NCI-H82 (cell line): Measurements from ENCODE around the gene PLOD2.

Experiments used
- DNase-seq: peaks from one replicate; lab custom pipeline; 2025; lab: John Stamatoyannopoulos, UW

The PLOD2 gene

GRCh38 chr3:146037697-146038096 is 123.3 kb downstream of the PLOD2 start:
- no peak for DNase-seq

DNA sequence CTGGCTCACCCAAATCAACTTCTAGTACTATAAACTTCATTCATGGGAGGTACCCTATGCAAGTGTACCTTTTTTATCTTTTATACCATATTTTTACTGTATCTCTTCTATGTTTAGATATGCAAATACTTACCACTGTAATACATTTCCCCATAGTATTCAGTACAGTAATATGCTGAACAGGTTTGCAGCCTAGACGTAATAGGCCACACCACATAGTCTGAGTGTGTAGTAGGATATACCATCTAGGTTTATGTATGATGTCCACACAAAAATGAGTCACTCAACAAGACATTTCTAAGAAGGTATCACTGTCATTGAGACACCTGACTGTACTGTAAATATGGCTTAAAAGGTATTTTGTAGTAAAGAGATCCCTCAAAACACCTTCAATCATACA is 124.7 kb downstream of the PLOD2 start:
- DNase-seq, result no peak

DNA sequence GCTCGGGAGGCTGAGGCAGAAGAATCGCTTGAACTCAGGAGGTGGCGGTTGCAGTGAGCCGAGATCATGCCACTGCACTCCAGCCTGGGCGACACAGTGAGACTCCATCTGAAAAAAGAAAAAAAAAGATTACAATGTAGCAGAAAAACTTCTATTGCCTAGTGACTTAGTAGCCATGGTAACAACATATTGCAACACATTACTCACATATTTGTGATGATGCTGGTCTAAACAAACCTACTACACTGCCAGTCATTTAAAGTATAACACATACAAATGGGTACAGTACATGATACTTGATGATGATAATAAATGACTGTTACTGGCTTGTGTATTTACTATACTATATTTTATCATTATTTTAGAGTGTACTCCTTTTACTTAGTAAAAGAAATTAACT is 125.6 kb downstream of the PLOD2 start:
- no peak for DNase-seq

DNA sequence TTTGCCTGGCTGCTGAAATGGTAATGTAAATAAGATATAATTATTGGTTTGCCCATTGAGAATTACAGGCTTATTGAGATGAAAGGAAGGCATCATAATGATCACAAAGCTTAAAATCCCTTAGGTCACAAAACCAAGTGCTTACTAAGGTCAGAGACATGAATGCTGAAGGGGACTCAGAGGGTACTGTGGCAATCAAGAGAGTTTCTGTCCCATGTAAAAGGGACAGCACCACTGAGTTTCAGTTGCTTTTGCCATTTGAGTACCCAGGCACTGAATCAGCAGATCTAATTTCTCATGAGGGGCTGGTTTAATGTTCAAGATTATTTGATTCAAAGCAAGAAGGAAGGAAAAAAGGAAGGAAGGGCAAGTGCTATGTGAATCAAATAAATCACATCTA is 127.0 kb downstream of the PLOD2 start:
- DNase-seq, result no peak

DNA sequence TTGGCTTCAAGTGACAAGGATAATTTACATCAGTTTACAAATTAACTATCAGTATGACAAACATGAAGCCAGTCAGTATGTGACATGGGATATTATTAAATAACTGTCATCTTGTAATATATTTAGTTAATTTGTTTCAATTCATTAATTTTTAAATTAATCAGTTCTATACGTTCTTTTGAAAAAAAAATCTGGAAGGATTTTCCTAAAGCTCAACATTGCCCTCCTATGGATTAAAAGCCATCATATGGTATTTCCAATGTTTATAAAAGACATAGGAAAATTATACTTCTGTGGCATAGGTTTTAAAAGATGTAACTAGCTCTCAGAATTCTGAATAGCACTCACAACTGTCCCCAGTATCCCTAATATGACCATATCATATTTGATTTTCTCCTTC is 134.4 kb downstream of the PLOD2 start:
- DNase-seq, result no peak

DNA sequence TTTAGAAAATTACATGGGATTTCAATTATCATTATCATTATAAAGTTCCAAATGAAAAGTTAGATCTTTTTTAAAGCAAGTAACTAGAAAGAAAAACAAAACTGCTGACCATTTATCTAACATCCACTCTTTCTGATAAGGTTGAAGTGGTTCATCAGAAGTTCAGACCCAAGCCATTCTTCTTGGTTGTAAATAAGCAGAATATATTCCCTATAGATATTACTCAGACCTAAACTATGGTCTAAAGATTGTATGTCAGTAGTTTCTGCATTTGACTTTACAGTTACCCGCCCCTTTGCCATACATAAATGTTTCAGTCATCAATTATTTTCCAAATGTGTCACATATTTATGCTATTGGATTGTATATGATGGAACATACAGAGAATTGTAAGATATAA is 136.7 kb downstream of the PLOD2 start:
- DNase-seq, result no peak

DNA sequence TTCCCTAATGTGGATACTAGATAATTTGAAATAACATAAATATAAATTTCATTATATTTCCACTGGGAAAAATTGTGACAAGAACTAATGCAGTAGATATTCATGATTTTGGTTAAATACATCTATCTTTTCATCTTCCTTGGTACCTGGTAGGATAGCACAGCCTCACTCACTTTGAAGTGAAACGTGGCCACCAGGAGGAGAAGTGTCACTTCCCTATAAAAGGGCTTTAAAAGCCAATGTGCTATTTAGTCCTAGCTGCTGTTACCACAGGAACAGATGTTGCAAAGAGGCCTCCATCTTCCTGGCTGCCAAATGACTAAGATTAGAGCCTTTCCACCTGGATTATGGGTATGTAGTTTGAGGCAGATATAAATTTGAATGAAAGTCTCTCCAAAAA is 140.0 kb downstream of the PLOD2 start:
- DNase-seq, result peak; percentile 45

DNA sequence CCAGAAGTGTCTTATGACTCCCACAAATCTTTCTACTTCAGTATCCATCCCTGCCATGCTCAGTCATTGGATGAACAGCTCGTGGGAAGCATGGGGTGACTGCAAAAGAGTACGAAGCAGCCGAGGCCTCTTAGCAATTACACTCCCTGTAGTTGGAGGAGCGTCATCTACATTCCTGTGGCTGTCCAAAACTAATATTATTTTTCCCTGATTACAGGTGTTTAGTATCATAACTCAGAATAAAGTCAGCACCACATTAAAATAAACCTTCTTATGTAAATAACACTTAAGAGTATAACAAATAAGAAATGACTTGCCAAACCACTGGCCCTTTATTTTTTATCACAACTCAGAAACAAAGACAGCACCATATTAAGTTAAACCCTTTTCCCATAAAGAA is 141.5 kb downstream of the PLOD2 start:
- no peak for DNase-seq
